ENCODE data around the gene CYB561. TPM values are rescaled to one million over a fixed set of nuclear protein-coding genes. Genes with fewer than 3 reads are reported as not detected.

CYB561 gene
- total and polyA plus RNA-seq, 4 donors, result 41.2 to 97.9 (median 45.8) TPM

DNA sequence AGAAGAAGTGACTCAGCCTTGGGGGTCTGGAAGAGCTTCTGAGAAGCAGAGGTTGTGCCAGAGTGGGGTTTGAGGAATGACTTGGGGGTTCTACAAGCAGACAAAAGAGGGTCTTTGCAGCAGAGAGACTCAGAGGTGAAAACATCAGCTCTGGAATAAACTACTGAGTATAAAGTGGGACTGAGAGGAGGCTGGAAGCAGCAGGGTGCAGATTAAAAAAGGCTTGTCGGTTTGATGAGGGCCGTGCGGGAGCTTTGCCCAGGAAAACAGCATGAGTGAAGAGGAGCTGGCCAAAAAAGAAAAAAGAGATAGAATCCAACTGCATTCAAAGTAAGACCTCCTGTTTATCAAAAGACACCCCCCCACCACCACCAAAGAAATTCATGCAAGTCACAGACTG, 17.7 kb upstream of the CYB561 start:
- TF ChIP-seq, protein P1, sequence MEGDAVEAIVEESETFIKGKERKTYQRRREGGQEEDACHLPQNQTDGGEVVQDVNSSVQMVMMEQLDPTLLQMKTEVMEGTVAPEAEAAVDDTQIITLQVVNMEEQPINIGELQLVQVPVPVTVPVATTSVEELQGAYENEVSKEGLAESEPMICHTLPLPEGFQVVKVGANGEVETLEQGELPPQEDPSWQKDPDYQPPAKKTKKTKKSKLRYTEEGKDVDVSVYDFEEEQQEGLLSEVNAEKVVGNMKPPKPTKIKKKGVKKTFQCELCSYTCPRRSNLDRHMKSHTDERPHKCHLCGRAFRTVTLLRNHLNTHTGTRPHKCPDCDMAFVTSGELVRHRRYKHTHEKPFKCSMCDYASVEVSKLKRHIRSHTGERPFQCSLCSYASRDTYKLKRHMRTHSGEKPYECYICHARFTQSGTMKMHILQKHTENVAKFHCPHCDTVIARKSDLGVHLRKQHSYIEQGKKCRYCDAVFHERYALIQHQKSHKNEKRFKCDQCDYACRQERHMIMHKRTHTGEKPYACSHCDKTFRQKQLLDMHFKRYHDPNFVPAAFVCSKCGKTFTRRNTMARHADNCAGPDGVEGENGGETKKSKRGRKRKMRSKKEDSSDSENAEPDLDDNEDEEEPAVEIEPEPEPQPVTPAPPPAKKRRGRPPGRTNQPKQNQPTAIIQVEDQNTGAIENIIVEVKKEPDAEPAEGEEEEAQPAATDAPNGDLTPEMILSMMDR (IDR thresholded peaks at IDR 0.05; ENCODE audit: control extremely low read depth, extremely low read depth), result no peak
- H3K9me3 ChIP-seq (ENCODE audit: control insufficient read depth in 4 of 4, insufficient read depth in 3 of 4, low read length in 3 of 4), result no peaks in the 10 kb centered on the region

DNA sequence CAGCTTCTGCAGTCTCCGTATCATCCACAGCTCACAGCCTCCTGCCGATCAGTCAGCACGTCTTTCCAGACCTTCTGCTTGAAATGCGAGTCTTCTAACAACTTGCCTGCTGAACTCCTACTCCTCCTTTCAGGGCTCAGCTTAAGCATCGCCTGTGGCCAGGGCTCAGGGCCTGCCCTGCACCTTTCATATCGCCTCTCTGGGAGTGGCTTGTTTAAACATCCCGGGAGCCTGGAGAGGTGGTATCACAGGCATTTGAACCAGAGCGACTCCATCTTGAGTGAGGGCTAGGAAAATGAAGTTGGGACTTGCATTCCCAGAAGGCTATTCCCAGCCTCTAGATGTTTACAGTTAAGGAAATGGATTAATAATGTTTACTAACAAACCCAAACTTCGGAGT, 13.9 kb upstream of the CYB561 start:
- H3K9me3 ChIP-seq (ENCODE audit: control insufficient read depth in 4 of 4, insufficient read depth in 3 of 4, low read length in 3 of 4), result no peaks in the 10 kb centered on the region
- ATAC-seq (ENCODE audit: insufficient read depth, low FRiP score), result no peak
- no peak overlapping the region for H3K4me3 ChIP-seq
- DNase-seq, result no peak
- H3K9ac ChIP-seq (ENCODE audit: insufficient read depth in 1 of 2, low read length in 2 of 2), result no peak overlapping the region
- H3K27ac ChIP-seq (ENCODE audit: low read depth in 1 of 2, low read length in 1 of 2), result no peak overlapping the region
- H3K27me3 ChIP-seq (ENCODE audit: control insufficient read depth in 3 of 3, insufficient read depth in 3 of 3, low read length in 2 of 3), result peaks cover 0 to 2% (median 0%) of the 10 kb centered on the region in 3 donors
- peaks cover 0 to 6% (median 0%) of the 10 kb centered on the region in 5 donors for H3K4me1 ChIP-seq (ENCODE audit: control insufficient read depth in 5 of 5, insufficient read depth in 5 of 5, low read length in 5 of 5)
- TF ChIP-seq, protein P1 (IDR thresholded peaks at IDR 0.05; ENCODE audit: control extremely low read depth, extremely low read depth), result no peak
- no peaks in the 10 kb centered on the region for H3K36me3 ChIP-seq (ENCODE audit: control insufficient read depth in 4 of 4, insufficient read depth in 4 of 4, low read length in 4 of 4)
- 66 to 81% methylated on average over 9 of the region's 9 CpGs for WGBS, 2 donors

More for the DNA sequence above, 17.7 kb upstream of the CYB561 start:
- Histone ChIP-seq H3K36me3 (ENCODE audit: control insufficient read depth in 4 of 4, insufficient read depth in 4 of 4, low read length in 4 of 4) (no peaks in the 10 kb centered on the region), H3K4me3 (no peak overlapping the region), H3K4me1 (ENCODE audit: control insufficient read depth in 5 of 5, insufficient read depth in 5 of 5, low read length in 5 of 5) (peaks cover 0 to 3% (median 0%) of the 10 kb centered on the region in 5 donors), H3K27me3 (ENCODE audit: control insufficient read depth in 3 of 3, insufficient read depth in 3 of 3, low read length in 2 of 3) (peaks cover 0 to 2% (median 0%) of the 10 kb centered on the region in 3 donors), H3K9ac (ENCODE audit: insufficient read depth in 1 of 2, low read length in 2 of 2) (no peak overlapping the region), H3K27ac (ENCODE audit: low read depth in 1 of 2, low read length in 1 of 2) (no peak overlapping the region)
- DNase-seq (no peak), ATAC-seq (ENCODE audit: insufficient read depth, low FRiP score) (no peak)
- WGBS, 2 donors, result 56 to 70% methylated on average over 3 of the region's 3 CpGs

DNA sequence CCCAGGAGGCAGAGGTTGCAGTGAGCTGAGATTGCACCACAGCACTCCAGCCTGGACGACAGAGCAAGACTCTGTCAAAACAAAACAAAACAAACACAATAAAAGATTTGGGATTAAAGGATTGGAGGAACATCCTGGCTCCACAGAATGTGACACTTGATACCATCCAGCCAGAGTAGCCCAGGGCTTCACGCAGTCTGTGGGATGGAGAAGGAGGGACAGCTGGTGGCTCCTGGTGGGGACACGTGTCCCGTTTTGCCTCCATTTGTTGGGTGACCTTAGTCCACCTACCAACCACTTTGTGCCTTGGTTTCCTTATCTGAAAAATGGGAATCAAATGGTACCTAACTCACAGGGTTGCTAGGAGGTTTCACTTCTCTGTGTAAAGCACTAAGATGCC, 12.4 kb upstream of the CYB561 start:
- Histone ChIP-seq H3K4me1 (ENCODE audit: control insufficient read depth in 5 of 5, insufficient read depth in 5 of 5, low read length in 5 of 5) (peaks cover 0 to 9% (median 0%) of the 10 kb centered on the region in 5 donors), H3K9me3 (ENCODE audit: control insufficient read depth in 4 of 4, insufficient read depth in 3 of 4, low read length in 3 of 4) (no peaks in the 10 kb centered on the region), H3K36me3 (ENCODE audit: control insufficient read depth in 4 of 4, insufficient read depth in 4 of 4, low read length in 4 of 4) (no peaks in the 10 kb centered on the region), H3K9ac (ENCODE audit: insufficient read depth in 1 of 2, low read length in 2 of 2) (no peak overlapping the region), H3K4me3 (no peak overlapping the region), H3K27ac (ENCODE audit: low read depth in 1 of 2, low read length in 1 of 2) (no peak overlapping the region), H3K27me3 (ENCODE audit: control insufficient read depth in 3 of 3, insufficient read depth in 3 of 3, low read length in 2 of 3) (peaks cover 0 to 2% (median 0%) of the 10 kb centered on the region in 3 donors)
- 82 to 94% methylated on average over 4 of the region's 4 CpGs for WGBS, 2 donors
- ATAC-seq (ENCODE audit: insufficient read depth, low FRiP score) (no peak), DNase-seq (no peak)
- TF ChIP-seq, protein P1 (IDR thresholded peaks at IDR 0.05; ENCODE audit: control extremely low read depth, extremely low read depth), result no peak

DNA sequence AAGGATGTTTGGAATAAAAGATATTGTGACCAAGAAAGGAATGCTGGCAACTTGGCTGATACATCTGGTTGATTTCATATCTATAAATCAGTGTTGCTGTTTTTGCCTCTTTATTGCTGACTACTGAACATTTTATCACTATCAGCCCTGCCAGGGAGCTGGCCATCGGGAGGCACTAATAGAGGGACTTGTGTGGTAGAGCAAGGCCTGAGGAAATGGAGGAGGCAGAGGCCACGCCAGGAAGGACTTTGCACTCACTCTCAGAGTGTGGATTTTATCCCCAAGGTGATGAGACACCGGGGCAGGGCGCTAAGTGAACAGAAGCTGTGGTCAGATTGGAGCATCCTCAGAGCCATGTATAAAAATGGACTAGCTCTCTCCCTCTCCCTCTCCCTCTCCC, 9.3 kb upstream of the CYB561 start:
- Histone ChIP-seq H3K4me3 (no peak overlapping the region), H3K4me1 (ENCODE audit: control insufficient read depth in 5 of 5, insufficient read depth in 5 of 5, low read length in 5 of 5) (peaks cover 0 to 8% (median 0%) of the 10 kb centered on the region in 5 donors), H3K9me3 (ENCODE audit: control insufficient read depth in 4 of 4, insufficient read depth in 3 of 4, low read length in 3 of 4) (no peaks in the 10 kb centered on the region), H3K27me3 (ENCODE audit: control insufficient read depth in 3 of 3, insufficient read depth in 3 of 3, low read length in 2 of 3) (peaks cover 0 to 2% (median 0%) of the 10 kb centered on the region in 3 donors), H3K9ac (ENCODE audit: insufficient read depth in 1 of 2, low read length in 2 of 2) (no peak overlapping the region), H3K36me3 (ENCODE audit: control insufficient read depth in 4 of 4, insufficient read depth in 4 of 4, low read length in 4 of 4) (no peaks in the 10 kb centered on the region), H3K27ac (ENCODE audit: low read depth in 1 of 2, low read length in 1 of 2) (no peak overlapping the region)
- TF ChIP-seq, protein P1 (IDR thresholded peaks at IDR 0.05; ENCODE audit: control extremely low read depth, extremely low read depth), result no peak
- 59 to 63% methylated on average over 4 of the region's 4 CpGs for WGBS, 2 donors
- DNase-seq, result no peak
- ATAC-seq (ENCODE audit: insufficient read depth, low FRiP score), result no peak

All from lung (tissue), 12 donors.